K562 (cell line): ENCODE measurements around the gene PLRG1. TPM values are rescaled to one million over a fixed set of nuclear protein-coding genes. Genes with fewer than 3 reads are reported as not detected.

ENCODE experiments used
- ATAC-seq: fragments of 200-7000 bp; cut with Tn5 transposase; 3 replicates; pipeline ENCODE4 v1.9.1; 2020; ENCODE audit warnings: moderate library complexity
- BruUV-seq: library from RNA; stranded (reverse); fragments of 400-500 nt; replicated peaks from 2 replicates; lab custom pipeline; 2021; lab: Mats Ljungman, UMichigan
- CTCF ChIA-PET: fragments of 300-600 bp; formaldehyde crosslinking; extraction: SDS; loops from one replicate; lab custom pipeline; 2021; ENCODE audit warnings: low intra/inter-chr PET ratio; lab: Yijun Ruan, JAX
- POLR2A ChIA-PET: fragments of 300-600, 350-650 bp; sonication (Branson Sonifier 250); formaldehyde crosslinking; extraction: SDS; loops from one replicate; lab custom pipeline; 2021; ENCODE audit warnings: antibody characterized with exemption, inconsistent platforms; lab: Yijun Ruan, JAX
- DNase-seq, 4 experiments: peaks; one replicate each; pipeline versions ENCODE4 v3.0.0 to v3.0.0-alpha.2; 2011 to 2018; ENCODE audit warnings: low spot score in 3 of 4, mixed read lengths in 3 of 4; ENCODE audit errors: extremely low read depth in 1 of 4
- FAIRE-seq: peaks from 2 replicates; lab custom pipeline; 2011; peaks lifted over from hg19 to GRCh38; lab: Jason Lieb, UNC
- H2AFZ ChIP-seq: 2 replicates; pipeline ENCODE4 v1.6.0; 2011; ENCODE audit warnings: low read depth, low read length, control low read depth, inconsistent platforms
- H3K27ac ChIP-seq: fragments of 200-600 bp; 3 replicates; pipeline ENCODE4 v1.8.0; 2011; ENCODE audit warnings: low read depth, mild to moderate bottlenecking, control low read depth, inconsistent platforms, low read length, moderate library complexity, mixed read lengths; ENCODE audit errors: extremely low read depth
- H3K27me3 ChIP-seq, 2 experiments: fragments of 300-600 bp in 1 of 2; 2 replicates in 1 of 2; 3 replicates in 1 of 2; pipeline versions ENCODE4 v1.6.0 to v1.8.0; 2011; ENCODE audit warnings: inconsistent platforms in 2 of 2, low read length in 2 of 2, mild to moderate bottlenecking in 1 of 2, mixed read lengths in 1 of 2, moderate library complexity in 1 of 2; ENCODE audit not compliant: control insufficient read depth in 2 of 2, insufficient read depth in 2 of 2
- H3K36me3 ChIP-seq: fragments of 300-600 bp; 3 replicates; pipeline ENCODE4 v1.8.0; 2011; ENCODE audit warnings: mild to moderate bottlenecking, low read length, inconsistent platforms; ENCODE audit not compliant: control insufficient read depth, insufficient read depth
- H3K4me1 ChIP-seq, 2 experiments: fragments of 200-600 bp in 1 of 2; replicated peaks in 1 of 2; 2 replicates in 1 of 2; 3 replicates in 1 of 2; pipeline versions ENCODE4 v1.5.1 to v1.8.0; 2011; ENCODE audit warnings: inconsistent platforms in 2 of 2, low read length in 2 of 2, mild to moderate bottlenecking in 1 of 2, mixed read lengths in 1 of 2, moderate library complexity in 1 of 2; ENCODE audit not compliant: control insufficient read depth in 2 of 2, insufficient read depth in 2 of 2
- H3K4me2 ChIP-seq: 2 replicates; pipeline ENCODE4 v1.6.1; 2011; ENCODE audit warnings: low read length, control low read depth, inconsistent platforms, mixed read lengths; ENCODE audit not compliant: insufficient read depth
- H3K4me3 ChIP-seq: fragments of 200-600 bp; sonication (generic), shearing (Covaris generic); 2 replicates; pipeline ENCODE4 v1.5.1; 2016; ENCODE audit warnings: control low read depth, inconsistent platforms
- H3K79me2 ChIP-seq: fragments of 200-600 bp; 3 replicates; pipeline ENCODE4 v1.8.0; 2011; ENCODE audit warnings: low read length, inconsistent platforms; ENCODE audit not compliant: control insufficient read depth, insufficient read depth
- H3K9ac ChIP-seq, 2 experiments: 2 replicates each; pipeline versions ENCODE4 v1.6.0 to v1.6.1; 2011; ENCODE audit warnings: low read depth in 2 of 2, low read length in 2 of 2, control low read depth in 1 of 2, inconsistent platforms in 1 of 2, mild to moderate bottlenecking in 1 of 2, mixed read lengths in 1 of 2; ENCODE audit not compliant: insufficient read depth in 1 of 2
- H3K9me1 ChIP-seq: one replicate; pipeline ENCODE4 v1.6.0; 2011; ENCODE audit warnings: inconsistent platforms, mild to moderate bottlenecking, low read length, moderate library complexity; ENCODE audit not compliant: control insufficient read depth, insufficient read depth
- H3K9me3 ChIP-seq: replicated peaks from 2 replicates; pipeline ENCODE4 v1.5.1; 2011; ENCODE audit warnings: low read depth, low read length, inconsistent platforms; ENCODE audit not compliant: control insufficient read depth, insufficient read depth
- H4K20me1 ChIP-seq: replicated peaks from 2 replicates; pipeline ENCODE4 v1.6.1; 2011; ENCODE audit warnings: low read length, inconsistent platforms, mixed read lengths; ENCODE audit not compliant: control insufficient read depth, insufficient read depth
- C11orf30 ChIP-seq: fragments of 450-650 bp; IDR thresholded peaks from 2 replicates; pipeline ENCODE4 v1.6.1; 2016; ENCODE audit warnings: low read depth, mild to moderate bottlenecking
- STAG1 ChIP-seq: sonication (generic); formaldehyde crosslinking; IDR thresholded peaks from 2 replicates; pipeline ENCODE4 v1.5.0; 2020; ENCODE audit warnings: missing genetic modification reagents, borderline replicate concordance
- SUPT5H ChIP-seq: fragments of 450-650 bp; IDR thresholded peaks from 2 replicates; pipeline ENCODE4 v1.6.1; 2016
- TAF9B ChIP-seq: fragments of 450-650 bp; IDR thresholded peaks from 2 replicates; pipeline ENCODE4 v1.6.1; 2018; ENCODE audit warnings: mild to moderate bottlenecking; ENCODE audit not compliant: partially characterized antibody
- TEAD1 ChIP-seq, 2 experiments: fragments of 450-650 bp in 1 of 2; sonication (generic) in 1 of 2; formaldehyde crosslinking; IDR thresholded peaks; 2 replicates each; pipeline versions ENCODE4 v1.4.0 to v1.8.0; 2020 to 2022; ENCODE audit warnings: mild to moderate bottlenecking in 2 of 2, missing genetic modification reagents in 1 of 2
- ZNF253 ChIP-seq: fragments of 250-450 bp; sonication (Bioruptor Pico); conservative IDR thresholded peaks from 2 replicates; pipeline ENCODE4 v1.6.1; 2021; ENCODE audit warnings: mild to moderate bottlenecking
- ZNF311 ChIP-seq: fragments of 250-450 bp; sonication (Bioruptor Pico); IDR thresholded peaks from 2 replicates; pipeline ENCODE4 v1.4.0; 2020; ENCODE audit warnings: mild to moderate bottlenecking, moderate library complexity
- ZNF354B ChIP-seq: fragments of 250-450 bp; sonication (Bioruptor Pico); IDR thresholded peaks from 2 replicates; pipeline ENCODE4 v1.4.0; 2020
- ZNF644 ChIP-seq: fragments of 200-800 bp; sonication (Bioruptor generic); IDR thresholded peaks from 2 replicates; pipeline ENCODE4 v1.6.1; 2016; ENCODE audit warnings: low read depth, missing genetic modification characterization, missing compliant biosample characterization
- WGBS: fragments of 100-300 bp; shearing (Covaris generic); methylation state at CpG from one replicate; pipeline ENCODE4 v1.1.6; 2016; ENCODE audit warnings: low coverage, mixed read lengths; ENCODE audit not compliant: insufficient coverage; ENCODE audit errors: missing lambda C conversion rate; 5-methylcytosine and 5-hydroxymethylcytosine counted together
- in situ Hi-C: fragments of 300-500 bp; cut with MboI; formaldehyde crosslinking; loops from 4 replicates; pipeline ENCODE4 v1.15.0; 2018; ENCODE audit warnings: inconsistent platforms, mixed read lengths
- intact Hi-C: fragments of 100-400 bp; cut with micrococcal nuclease; formaldehyde crosslinking; loops from 2 replicates; pipeline ENCODE4 v1.14.2; 2022
- polyA plus RNA-seq, 8 experiments: library from polyadenylated mRNA; depleted of rRNA in 4 of 8; stranded (reverse) in 5 of 8; unstranded in 3 of 8; fragments of >200 nt; fragmentation: Nextera tagmentation in 2 of 8; fragmentation: Illumina TruSeq in 1 of 8; extraction: Ambion mirVana in 2 of 8; extraction: Trizol in 1 of 8; gene quantifications; 2 replicates each; pipeline versions ENCODE4 v1.2.1 to v1.2.3, GENCODE V29; 2011 to 2014; ENCODE audit warnings: inconsistent platforms in 1 of 8, missing spikeins in 1 of 8
- total RNA-seq, 7 experiments: library from RNA; depleted of rRNA in 6 of 7; stranded (reverse); fragments of >200 nt in 6 of 7; fragmentation: Illumina TruSeq in 2 of 7; extraction: Trizol in 2 of 7; gene quantifications; 2 replicates each; pipeline versions ENCODE4 v1.2.1 to v1.2.3, GENCODE V29; 2011 to 2021; ENCODE audit warnings: low replicate concordance in 1 of 7
- TF ChIP-seq, protein P1 (sequence below): fragments of 250-450 bp; sonication (Bioruptor Pico); IDR thresholded peaks from 2 replicates; pipeline ENCODE4 v1.9.0; 2021; ENCODE audit warnings: mild to moderate bottlenecking
- TF ChIP-seq, protein P2 (sequence below): sonication (generic); IDR thresholded peaks from 2 replicates; pipeline ENCODE4 v1.6.1; 2016

PLRG1 gene
- total and polyA plus RNA-seq, 9 of the 15 experiments (the other 6 are each of a cell fraction or from before 2014, with no cell fraction given), result 48.0 to 248 (median 120) TPM

DNA sequence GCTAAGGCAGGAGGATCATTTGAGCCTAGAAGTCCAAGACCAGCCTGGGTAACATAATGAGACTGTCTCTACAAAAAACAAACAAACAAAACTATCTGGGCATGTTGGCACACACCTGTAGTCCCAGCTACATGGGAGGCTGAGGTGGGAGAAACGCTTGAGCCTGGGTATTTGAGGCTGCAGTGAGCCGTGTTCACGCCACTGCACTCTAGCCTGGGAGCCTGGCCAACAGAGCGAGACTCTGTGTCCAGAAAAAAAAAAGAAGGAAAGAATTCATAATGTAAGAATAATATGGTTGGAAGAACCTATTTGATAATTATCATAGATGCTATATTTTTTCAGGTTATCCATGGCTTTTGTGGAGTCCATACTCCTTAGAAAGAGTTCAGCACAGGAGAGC, 32.6 kb downstream of the PLRG1 start:
- ATAC-seq (peak; percentile 32; the same call in 2 of the 3 replicates), FAIRE-seq (no peak), DNase-seq (no peak)
- H2AFZ ChIP-seq, result 0 out of 2 replicates have a peak overlapping the region, but pooled peaks have one; percentile 61
- H3K9me3 ChIP-seq, result no peaks in the 10 kb centered on the region
- H3K79me2 ChIP-seq, result no peaks in the 10 kb centered on the region
- H3K4me2 ChIP-seq, result no peak overlapping the region
- no peak overlapping the region for H3K27ac ChIP-seq
- POLR2A ChIA-PET, result interaction anchor here (0.8 to 1.2 kb wide), 2 partner anchors 8 to 11 kb away, joined by 3 to 4 read pairs; no protein-coding TSS in a partner anchor
- no peaks in the 10 kb centered on the region for H3K9me1 ChIP-seq
- in situ Hi-C loops (no loop called here), intact Hi-C loops (no loop called here)
- 38% methylated on average over 4 of the region's 4 CpGs for WGBS
- CTCF ChIA-PET, result no interaction called here
- H3K27me3 ChIP-seq, result no peaks in the 10 kb centered on the region
- H3K4me1 ChIP-seq, result no peaks in the 10 kb centered on the region; a peak in 1 of 5 replicates
- BruUV-seq, result no TSS peak
- TF ChIP-seq ZNF253, result no peak
- TF ChIP-seq, protein P1, sequence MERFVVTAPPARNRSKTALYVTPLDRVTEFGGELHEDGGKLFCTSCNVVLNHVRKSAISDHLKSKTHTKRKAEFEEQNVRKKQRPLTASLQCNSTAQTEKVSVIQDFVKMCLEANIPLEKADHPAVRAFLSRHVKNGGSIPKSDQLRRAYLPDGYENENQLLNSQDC (CRISPR knock-in tag), result no peak
- TF ChIP-seq C11orf30, result no peak
- no peak for TF ChIP-seq STAG1 (CRISPR knock-in tag)
- TF ChIP-seq ZNF644 (tag), result no peak
- TF ChIP-seq TEAD1 (CRISPR knock-in tag; IDR thresholded peaks at IDR 0.05), result no peak
- TF ChIP-seq ZNF354B (CRISPR knock-in tag), result no peak
- TF ChIP-seq SUPT5H, result no peak
- TF ChIP-seq ZNF311 (CRISPR knock-in tag), result no peak
- TF ChIP-seq, protein P2, sequence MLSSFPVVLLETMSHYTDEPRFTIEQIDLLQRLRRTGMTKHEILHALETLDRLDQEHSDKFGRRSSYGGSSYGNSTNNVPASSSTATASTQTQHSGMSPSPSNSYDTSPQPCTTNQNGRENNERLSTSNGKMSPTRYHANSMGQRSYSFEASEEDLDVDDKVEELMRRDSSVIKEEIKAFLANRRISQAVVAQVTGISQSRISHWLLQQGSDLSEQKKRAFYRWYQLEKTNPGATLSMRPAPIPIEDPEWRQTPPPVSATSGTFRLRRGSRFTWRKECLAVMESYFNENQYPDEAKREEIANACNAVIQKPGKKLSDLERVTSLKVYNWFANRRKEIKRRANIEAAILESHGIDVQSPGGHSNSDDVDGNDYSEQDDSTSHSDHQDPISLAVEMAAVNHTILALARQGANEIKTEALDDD, result no peak
- TF ChIP-seq TAF9B, result no peak
- H3K4me3 ChIP-seq, result no peak overlapping the region
- H3K36me3 ChIP-seq, result no peaks in the 10 kb centered on the region
- no peak overlapping the region for H3K9ac ChIP-seq
- no peaks in the 10 kb centered on the region for H4K20me1 ChIP-seq
